HEK293 (cell line): ENCODE results near the gene UST.
A peak's percentile ranks its signal among the peaks of the same experiment; 100 is the strongest.

Experiments used
- CTCF ChIA-PET: fragments of 350-600 bp; formaldehyde crosslinking; extraction: SDS; loops from one replicate; lab custom pipeline; 2021; ENCODE audit warnings: antibody characterized with exemption; lab: Yijun Ruan, JAX
- POLR2A ChIA-PET: fragments of 300-600 bp; formaldehyde crosslinking; extraction: SDS; loops from one replicate; lab custom pipeline; 2020; ENCODE audit warnings: antibody characterized with exemption, inconsistent platforms; lab: Yijun Ruan, JAX
- H3K27ac ChIP-seq: fragments of 200-500 bp; sonication (Bioruptor generic); 2 replicates; pipeline ENCODE4 v1.5.1; 2014; ENCODE audit warnings: low read depth, low read length, control low read depth, inconsistent platforms; ENCODE audit errors: extremely low read depth
- H3K36me3 ChIP-seq, 2 experiments: fragments of 200-500 bp in 1 of 2; sonication (Bioruptor generic) in 1 of 2; 1 replicate in 1 of 2; 2 replicates in 1 of 2; pipeline ENCODE4 v1.5.1; 2014 to 2017; ENCODE audit warnings: inconsistent platforms in 2 of 2, low read length in 2 of 2; ENCODE audit not compliant: control insufficient read depth in 2 of 2, insufficient read depth in 1 of 2
- H3K4me1 ChIP-seq: fragments of 200-500 bp; sonication (Bioruptor generic); 2 replicates; pipeline ENCODE4 v1.5.1; 2014; ENCODE audit warnings: mild to moderate bottlenecking, low read length, inconsistent platforms; ENCODE audit not compliant: control insufficient read depth, insufficient read depth
- H3K4me3 ChIP-seq: 2 replicates; pipeline ENCODE4 v1.5.1; 2011; ENCODE audit warnings: low read depth, mild to moderate bottlenecking, control low read depth, low read length, moderate library complexity
- H3K9me3 ChIP-seq: fragments of 200-500 bp; sonication (Bioruptor generic); 2 replicates; pipeline ENCODE4 v1.5.1; 2014; ENCODE audit warnings: low read depth, low read length, inconsistent platforms; ENCODE audit not compliant: control insufficient read depth, insufficient read depth
- BCL11A ChIP-seq: fragments of 450-650 bp; formaldehyde crosslinking; IDR thresholded peaks from 2 replicates; pipeline ENCODE4 v1.5.1; 2016; ENCODE audit warnings: low read depth, missing biosample characterization, missing genetic modification characterization
- FEZF1 ChIP-seq: fragments of 450-650 bp; formaldehyde crosslinking; IDR thresholded peaks from 2 replicates; pipeline ENCODE4 v1.5.1; 2016; ENCODE audit warnings: missing biosample characterization, missing genetic modification characterization
- OSR2 ChIP-seq: fragments of 450-650 bp; formaldehyde crosslinking; IDR thresholded peaks from 2 replicates; pipeline ENCODE4 v1.5.1; 2016; ENCODE audit warnings: missing biosample characterization, missing genetic modification characterization
- PRDM6 ChIP-seq: fragments of 450-650 bp; formaldehyde crosslinking; IDR thresholded peaks from 2 replicates; pipeline ENCODE4 v1.5.1; 2017; ENCODE audit warnings: missing biosample characterization, missing genetic modification characterization
- TCF7L2 ChIP-seq: IDR thresholded peaks from 2 replicates; pipeline ENCODE4 v1.6.1; 2011; ENCODE audit warnings: low read depth, mild to moderate bottlenecking, inconsistent platforms, low read length, moderate library complexity, borderline replicate concordance
- WT1 ChIP-seq: fragments of 450-650 bp; formaldehyde crosslinking; IDR thresholded peaks from 2 replicates; pipeline ENCODE4 v1.5.1; 2016; ENCODE audit warnings: missing biosample characterization, missing genetic modification characterization
- ZBTB17 ChIP-seq: fragments of 450-650 bp; formaldehyde crosslinking; IDR thresholded peaks from 2 replicates; pipeline ENCODE4 v1.5.1; 2016; ENCODE audit warnings: missing biosample characterization, missing genetic modification characterization
- ZNF324 ChIP-seq: fragments of 450-650 bp; formaldehyde crosslinking; IDR thresholded peaks from 2 replicates; pipeline ENCODE4 v1.5.1; 2016; ENCODE audit warnings: missing biosample characterization, missing genetic modification characterization
- ZNF350 ChIP-seq: fragments of 450-650 bp; formaldehyde crosslinking; IDR thresholded peaks from 2 replicates; pipeline ENCODE4 v1.5.0; 2017; ENCODE audit warnings: missing biosample characterization, mild to moderate bottlenecking, missing genetic modification characterization
- ZNF530 ChIP-seq: fragments of 450-650 bp; formaldehyde crosslinking; IDR thresholded peaks from 2 replicates; pipeline ENCODE4 v1.5.1; 2016; ENCODE audit warnings: low read depth, missing biosample characterization, missing genetic modification characterization
- ZNF544 ChIP-seq: fragments of 450-650 bp; formaldehyde crosslinking; IDR thresholded peaks from 2 replicates; pipeline ENCODE4 v1.5.0; 2017; ENCODE audit warnings: missing biosample characterization, missing genetic modification characterization
- ZNF555 ChIP-seq: fragments of 450-650 bp; formaldehyde crosslinking; conservative IDR thresholded peaks from 2 replicates; pipeline ENCODE4 v1.5.1; 2017; ENCODE audit warnings: missing biosample characterization, mild to moderate bottlenecking, missing genetic modification characterization, inconsistent platforms
- ZNF571 ChIP-seq: fragments of 450-650 bp; formaldehyde crosslinking; IDR thresholded peaks from 2 replicates; pipeline ENCODE4 v1.5.0; 2017; ENCODE audit warnings: missing biosample characterization, missing genetic modification characterization
- ZNF621 ChIP-seq: fragments of 450-650 bp; formaldehyde crosslinking; IDR thresholded peaks from 2 replicates; pipeline ENCODE4 v1.5.1; 2017; ENCODE audit warnings: missing biosample characterization, missing genetic modification characterization
- ZNF664 ChIP-seq: fragments of 450-650 bp; formaldehyde crosslinking; IDR thresholded peaks from 2 replicates; pipeline ENCODE4 v1.5.1; 2016; ENCODE audit warnings: missing biosample characterization, missing genetic modification characterization
- ZNF791 ChIP-seq: fragments of 450-650 bp; formaldehyde crosslinking; IDR thresholded peaks from 2 replicates; pipeline ENCODE4 v1.5.1; 2016; ENCODE audit warnings: missing biosample characterization, missing genetic modification characterization
- ZNF843 ChIP-seq: fragments of 450-650 bp; formaldehyde crosslinking; IDR thresholded peaks from 2 replicates; pipeline ENCODE4 v1.5.1; 2016; ENCODE audit warnings: missing biosample characterization, missing genetic modification characterization
- ZSCAN4 ChIP-seq: fragments of 450-650 bp; formaldehyde crosslinking; IDR thresholded peaks from 2 replicates; pipeline ENCODE4 v1.5.1; 2017; ENCODE audit warnings: missing biosample characterization, missing genetic modification characterization
- TF ChIP-seq, protein P1 (sequence below): fragments of 450-650 bp; formaldehyde crosslinking; IDR thresholded peaks from 2 replicates; pipeline ENCODE4 v1.5.1; 2017; ENCODE audit warnings: missing biosample characterization, missing genetic modification characterization
- TF ChIP-seq, protein P2 (sequence below): fragments of 450-650 bp; formaldehyde crosslinking; IDR thresholded peaks from 2 replicates; pipeline ENCODE4 v1.5.1; 2016; ENCODE audit warnings: missing biosample characterization, missing genetic modification characterization

The UST gene

DNA sequence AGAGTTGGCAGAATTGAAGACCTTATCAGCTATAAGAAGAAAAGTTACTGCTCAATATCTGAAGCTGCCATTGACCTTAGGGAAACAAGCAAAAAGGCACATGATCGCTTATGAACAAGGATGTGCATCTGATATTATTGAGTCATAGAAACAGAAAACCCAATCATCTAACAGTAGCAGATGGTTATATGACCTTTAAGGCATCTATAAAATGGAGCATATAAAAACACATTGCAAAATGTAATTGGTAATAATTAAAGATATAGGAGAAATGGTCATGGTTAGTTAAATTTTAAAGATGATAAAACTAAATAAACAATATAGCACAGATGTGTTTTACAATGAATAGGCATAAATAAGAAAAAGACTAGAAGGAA lies 310.6 kb downstream of the UST start:
- CTCF ChIA-PET: interaction anchor here (0.7 to 1.5 kb wide), 3 partner anchors 34 to 479 kb away, joined by 5 to 10 read pairs (median 6); no protein-coding TSS in a partner anchor
- Histone ChIP-seq H3K36me3 (no peaks in the 10 kb centered on the region), H3K27ac (no peak overlapping the region), H3K4me3 (no peak overlapping the region)
- POLR2A ChIA-PET: no interaction called here
- TF ChIP-seq ZSCAN4: no peak
- no peak for TF ChIP-seq ZNF664 (tag by site-specific recombination)
- peak; percentile 80 for TF ChIP-seq ZBTB17 (tag by site-specific recombination)
- TF ChIP-seq ZNF350 (tag by site-specific recombination): 0 out of 2 replicates have a peak, but pooled peaks have one; percentile 52
- no peak for TF ChIP-seq ZNF544 (tag by site-specific recombination)
- TF ChIP-seq ZNF324: no peak
- TF ChIP-seq, protein P1, sequence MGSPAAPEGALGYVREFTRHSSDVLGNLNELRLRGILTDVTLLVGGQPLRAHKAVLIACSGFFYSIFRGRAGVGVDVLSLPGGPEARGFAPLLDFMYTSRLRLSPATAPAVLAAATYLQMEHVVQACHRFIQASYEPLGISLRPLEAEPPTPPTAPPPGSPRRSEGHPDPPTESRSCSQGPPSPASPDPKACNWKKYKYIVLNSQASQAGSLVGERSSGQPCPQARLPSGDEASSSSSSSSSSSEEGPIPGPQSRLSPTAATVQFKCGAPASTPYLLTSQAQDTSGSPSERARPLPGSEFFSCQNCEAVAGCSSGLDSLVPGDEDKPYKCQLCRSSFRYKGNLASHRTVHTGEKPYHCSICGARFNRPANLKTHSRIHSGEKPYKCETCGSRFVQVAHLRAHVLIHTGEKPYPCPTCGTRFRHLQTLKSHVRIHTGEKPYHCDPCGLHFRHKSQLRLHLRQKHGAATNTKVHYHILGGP (tag by site-specific recombination): 0 out of 2 replicates have a peak, but pooled peaks have one; percentile 51
- TF ChIP-seq ZNF791: no peak
- no peak for TF ChIP-seq ZNF555 (tag by site-specific recombination)
- peak; percentile 95 for TF ChIP-seq BCL11A (tag by site-specific recombination)
- peak; percentile 5; the same call in 1 of the 2 replicates for TF ChIP-seq FEZF1 (tag by site-specific recombination)
- peak; percentile 73 for TF ChIP-seq OSR2 (tag by site-specific recombination)
- peak; percentile 48 for TF ChIP-seq PRDM6 (tag by site-specific recombination)
- no peak for TF ChIP-seq TCF7L2
- TF ChIP-seq ZNF621 (tag by site-specific recombination): no peak
- TF ChIP-seq ZNF530 (tag by site-specific recombination): no peak
- peak; percentile 50; the same call in 1 of the 2 replicates for TF ChIP-seq ZNF843
- TF ChIP-seq WT1: peak; percentile 64; the same call in 1 of the 2 replicates
- TF ChIP-seq, protein P2, sequence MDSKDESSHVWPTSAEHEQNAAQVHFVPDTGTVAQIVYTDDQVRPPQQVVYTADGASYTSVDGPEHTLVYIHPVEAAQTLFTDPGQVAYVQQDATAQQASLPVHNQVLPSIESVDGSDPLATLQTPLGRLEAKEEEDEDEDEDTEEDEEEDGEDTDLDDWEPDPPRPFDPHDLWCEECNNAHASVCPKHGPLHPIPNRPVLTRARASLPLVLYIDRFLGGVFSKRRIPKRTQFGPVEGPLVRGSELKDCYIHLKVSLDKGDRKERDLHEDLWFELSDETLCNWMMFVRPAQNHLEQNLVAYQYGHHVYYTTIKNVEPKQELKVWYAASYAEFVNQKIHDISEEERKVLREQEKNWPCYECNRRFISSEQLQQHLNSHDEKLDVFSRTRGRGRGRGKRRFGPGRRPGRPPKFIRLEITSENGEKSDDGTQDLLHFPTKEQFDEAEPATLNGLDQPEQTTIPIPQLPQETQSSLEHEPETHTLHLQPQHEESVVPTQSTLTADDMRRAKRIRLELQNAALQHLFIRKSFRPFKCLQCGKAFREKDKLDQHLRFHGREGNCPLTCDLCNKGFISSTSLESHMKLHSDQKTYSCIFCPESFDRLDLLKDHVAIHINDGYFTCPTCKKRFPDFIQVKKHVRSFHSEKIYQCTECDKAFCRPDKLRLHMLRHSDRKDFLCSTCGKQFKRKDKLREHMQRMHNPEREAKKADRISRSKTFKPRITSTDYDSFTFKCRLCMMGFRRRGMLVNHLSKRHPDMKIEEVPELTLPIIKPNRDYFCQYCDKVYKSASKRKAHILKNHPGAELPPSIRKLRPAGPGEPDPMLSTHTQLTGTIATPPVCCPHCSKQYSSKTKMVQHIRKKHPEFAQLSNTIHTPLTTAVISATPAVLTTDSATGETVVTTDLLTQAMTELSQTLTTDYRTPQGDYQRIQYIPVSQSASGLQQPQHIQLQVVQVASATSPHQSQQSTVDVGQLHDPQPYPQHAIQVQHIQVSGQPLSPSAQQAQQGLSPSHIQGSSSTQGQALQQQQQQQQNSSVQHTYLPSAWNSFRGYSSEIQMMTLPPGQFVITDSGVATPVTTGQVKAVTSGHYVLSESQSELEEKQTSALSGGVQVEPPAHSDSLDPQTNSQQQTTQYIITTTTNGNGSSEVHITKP (tag by site-specific recombination): no peak
- TF ChIP-seq ZNF571 (tag by site-specific recombination): no peak
- TF ChIP-seq, all 188 proteins: peak for 9
- Histone ChIP-seq H3K4me1 (peaks cover 37% of the 10 kb centered on the region), H3K9me3 (no peaks in the 10 kb centered on the region)
